ENCODE results near the gene SMIM22.

The SMIM22 gene

DNA sequence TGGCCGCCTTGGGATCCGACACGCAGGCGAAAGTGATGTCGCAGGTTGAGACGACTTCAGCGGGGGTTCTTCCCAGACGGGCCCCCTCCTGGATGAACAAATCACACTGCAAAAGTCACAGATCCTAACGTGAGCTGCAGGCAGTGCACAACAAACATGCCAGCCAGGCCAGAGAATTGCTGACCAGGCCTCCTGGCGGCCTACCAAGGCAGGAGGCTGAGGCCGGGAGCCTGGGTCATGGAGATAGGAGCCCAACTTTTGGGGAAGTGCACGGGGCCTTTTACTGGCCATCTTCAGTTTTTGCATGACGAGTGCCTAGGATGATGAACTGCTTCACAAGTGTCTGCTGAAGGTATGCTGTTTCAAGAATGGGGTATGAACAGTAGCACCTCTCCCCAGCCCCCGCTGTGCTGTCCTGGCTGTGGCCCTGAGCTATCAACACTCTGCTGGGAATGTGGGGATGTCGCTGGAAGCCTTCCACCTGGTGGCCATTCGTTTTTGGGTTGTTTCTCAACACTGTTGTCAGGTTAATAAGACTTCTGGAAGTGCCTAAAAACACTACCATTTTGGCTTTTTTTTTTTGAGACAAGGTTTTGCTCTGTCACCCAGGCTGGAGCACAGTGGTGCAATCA is 19.5 kb downstream of the SMIM22 start:
- DNase-seq (ENCODE audit: low read depth in 1 of 2, low spot score in 1 of 2), result no peak

DNA sequence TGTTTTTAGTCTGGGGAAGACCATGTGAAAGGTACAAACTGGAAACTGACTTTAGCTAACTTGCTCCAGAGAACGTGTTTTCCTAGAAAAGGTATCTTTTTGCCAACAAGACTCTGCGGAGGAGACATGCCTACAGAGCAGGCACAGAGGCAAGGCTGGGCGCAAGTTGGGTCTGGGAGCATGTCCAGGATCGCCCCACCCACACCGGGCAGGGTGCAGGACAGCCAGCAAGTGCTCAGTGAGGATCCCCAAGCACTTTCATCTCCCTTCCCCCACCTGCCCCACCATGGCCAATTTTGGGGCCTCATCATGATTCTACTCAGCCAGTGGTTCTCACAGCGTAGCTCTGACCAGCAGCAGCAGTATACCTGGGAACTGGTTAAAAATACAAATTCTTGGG is 25.5 kb downstream of the SMIM22 start:
- no peak for DNase-seq (ENCODE audit: low read depth in 1 of 2, low spot score in 1 of 2)

DNA sequence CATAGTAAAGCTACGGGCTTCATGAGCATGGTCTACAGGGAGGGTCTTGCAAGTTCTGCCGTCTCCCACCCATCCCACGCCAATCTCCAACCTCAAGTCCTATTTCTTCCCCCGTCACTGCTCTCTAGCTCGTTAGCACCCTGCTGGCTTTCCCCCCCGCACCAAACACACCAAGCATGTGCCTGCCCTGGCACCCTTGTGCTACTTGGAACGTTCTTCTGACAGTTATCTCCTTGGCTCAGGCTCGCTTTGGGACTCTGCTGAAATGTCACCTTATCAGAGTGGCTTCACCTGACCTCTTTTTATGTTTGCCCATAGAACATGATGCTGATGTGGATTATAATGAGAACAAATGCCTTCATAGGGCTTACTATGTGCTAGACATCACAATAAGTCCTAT is 30.0 kb downstream of the SMIM22 start:
- DNase-seq (ENCODE audit: low read depth in 1 of 2, low spot score in 1 of 2), result no peak

- DNase-seq (ENCODE audit: low read depth in 1 of 2, low spot score in 1 of 2), result no peak
These were observed 31.4 kb downstream of the SMIM22 start for GRCh38 chr16:4826526-4826925.

DNA sequence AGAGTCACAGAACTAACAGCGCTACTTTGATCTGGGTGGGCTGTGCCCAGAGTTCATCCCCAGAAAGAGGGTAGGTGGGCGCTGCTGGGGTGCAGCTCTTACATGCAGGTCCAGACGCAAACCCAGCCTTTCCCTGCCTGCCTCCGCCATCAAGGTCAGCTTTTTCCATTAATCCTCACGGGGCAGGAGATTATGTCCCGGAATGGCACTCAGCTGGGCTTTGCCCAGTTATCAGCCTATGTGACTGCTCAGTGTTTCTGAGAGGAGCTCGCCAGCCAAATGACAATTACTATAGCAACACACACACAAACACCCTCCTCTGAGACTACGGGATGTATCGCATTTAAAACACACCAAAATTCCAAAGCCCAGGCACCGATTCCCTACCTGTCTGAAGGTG is 31.8 kb downstream of the SMIM22 start:
- no peak for DNase-seq (ENCODE audit: low read depth in 1 of 2, low spot score in 1 of 2)

- DNase-seq (ENCODE audit: low read depth in 1 of 2, low spot score in 1 of 2), result no peak
These were observed 33.6 kb downstream of the SMIM22 start for GRCh38 chr16:4828567-4829321.

GRCh38 chr16:4830408-4830807 is 35.2 kb downstream of the SMIM22 start:
- no peak for DNase-seq (ENCODE audit: low read depth in 1 of 2, low spot score in 1 of 2)

GRCh38 chr16:4831616-4832015 is 36.4 kb downstream of the SMIM22 start:
- no peak for DNase-seq (ENCODE audit: low read depth in 1 of 2, low spot score in 1 of 2)

DNA sequence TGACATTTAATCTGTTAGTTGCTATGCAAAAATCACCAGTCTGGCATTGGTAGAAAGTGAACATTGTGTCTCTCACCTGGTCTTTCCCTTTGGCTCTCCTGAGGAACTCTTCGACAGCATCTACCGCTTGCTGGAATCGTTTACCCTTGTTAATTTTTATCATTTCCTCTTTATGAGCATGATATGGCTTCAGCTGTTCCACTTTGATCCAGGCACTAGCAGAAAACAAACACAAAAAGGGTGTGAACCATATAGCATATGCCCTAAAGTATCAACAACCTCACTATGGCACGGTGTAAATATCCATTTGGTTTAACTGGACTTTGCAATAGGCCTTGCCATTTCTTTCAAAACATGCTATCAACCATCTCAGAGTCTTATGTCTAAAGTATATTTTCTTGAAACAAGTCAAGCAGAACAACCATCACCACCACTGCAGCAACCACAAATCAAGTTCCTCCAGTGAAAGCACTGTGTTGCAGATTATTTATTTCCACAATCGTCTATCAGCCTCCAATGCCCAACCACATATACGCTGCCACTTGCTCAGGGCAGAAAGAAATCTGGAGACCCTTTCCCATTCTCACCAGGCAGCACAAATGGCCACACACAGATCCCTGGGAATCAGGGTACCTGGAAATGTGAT is 37.7 kb downstream of the SMIM22 start:
- no peak for DNase-seq (ENCODE audit: low read depth in 1 of 2, low spot score in 1 of 2)

DNA sequence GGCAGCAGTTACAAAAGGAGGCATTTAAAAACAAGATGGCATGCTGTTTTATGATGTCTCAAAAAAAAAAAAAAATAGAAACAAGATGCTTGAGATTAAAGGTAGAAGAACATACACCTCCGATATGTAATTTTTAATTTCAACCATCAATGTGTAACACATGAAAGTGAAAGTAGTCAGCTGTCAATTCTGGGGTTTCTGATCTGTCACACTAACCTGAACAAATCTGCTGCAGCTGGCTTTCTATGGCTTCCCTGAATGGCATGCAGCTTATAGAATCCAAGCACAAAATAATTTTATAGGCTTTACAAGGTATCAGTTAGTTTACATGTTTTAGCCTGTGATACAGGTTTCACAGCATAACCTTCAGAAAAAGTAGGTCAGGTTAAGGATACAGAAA is 38.4 kb downstream of the SMIM22 start:
- DNase-seq (ENCODE audit: low read depth in 1 of 2, low spot score in 1 of 2), result no peak

GRCh38 chr16:4836727-4837126 is 41.6 kb downstream of the SMIM22 start:
- DNase-seq (ENCODE audit: low read depth in 1 of 2, low spot score in 1 of 2), result no peak

- DNase-seq (ENCODE audit: low read depth in 1 of 2, low spot score in 1 of 2), result no peak
These were observed 42.7 kb downstream of the SMIM22 start for GRCh38 chr16:4837733-4838501.

- no peak for DNase-seq (ENCODE audit: low read depth in 1 of 2, low spot score in 1 of 2)
These were observed 44.8 kb downstream of the SMIM22 start for GRCh38 chr16:4839942-4840341.

DNA sequence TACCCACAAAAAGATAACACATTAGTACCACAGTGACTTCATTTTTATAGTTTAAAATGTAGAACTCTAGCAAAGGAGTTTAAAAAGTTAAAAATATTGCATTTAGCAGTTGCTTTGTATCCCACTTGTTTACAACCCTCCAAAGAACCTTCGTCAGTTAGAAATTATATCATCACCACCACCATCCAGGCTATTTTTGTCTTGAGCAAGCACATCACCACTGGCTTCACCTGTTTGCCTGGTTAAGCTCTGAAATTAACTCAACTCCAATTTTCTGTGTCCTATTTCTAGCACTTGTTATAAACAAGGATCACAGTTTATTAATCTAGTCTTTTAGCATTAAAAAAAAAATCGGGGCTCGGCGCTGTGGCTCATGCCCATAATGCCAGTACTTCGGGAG is 45.8 kb downstream of the SMIM22 start:
- DNase-seq (ENCODE audit: low read depth in 1 of 2, low spot score in 1 of 2), result no peak
